Measurements from ENCODE around the gene OR5D16. TPM values are rescaled to one million over a fixed set of nuclear protein-coding genes. Genes with fewer than 3 reads are reported as not detected.

The OR5D16 gene
- total and polyA plus RNA-seq, 12 donors: not detected

DNA sequence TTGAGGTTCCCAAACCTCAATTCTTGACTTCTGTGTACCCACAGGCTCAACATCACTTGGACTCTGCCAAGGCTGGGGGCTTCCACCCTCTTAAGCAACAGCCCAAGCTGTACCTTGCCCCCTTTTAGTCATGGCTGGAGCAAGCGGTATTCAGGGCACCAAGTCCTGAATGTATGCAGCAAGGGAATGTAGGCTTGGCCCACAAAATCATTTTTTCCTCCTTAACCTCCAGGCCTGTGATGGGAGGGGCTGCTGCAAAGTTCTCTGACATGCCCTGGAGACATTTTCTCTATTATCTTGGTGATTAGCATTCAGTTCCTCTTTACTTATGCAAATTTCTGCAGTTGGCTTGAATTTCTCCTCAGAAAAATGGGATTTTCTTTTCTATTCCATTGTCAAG is 32.3 kb upstream of the OR5D16 start:
- intact Hi-C loops (cut with DNase I): no loop called here
- no peaks in the 10 kb centered on the region for H3K36me3 ChIP-seq
- TF ChIP-seq, protein P1, sequence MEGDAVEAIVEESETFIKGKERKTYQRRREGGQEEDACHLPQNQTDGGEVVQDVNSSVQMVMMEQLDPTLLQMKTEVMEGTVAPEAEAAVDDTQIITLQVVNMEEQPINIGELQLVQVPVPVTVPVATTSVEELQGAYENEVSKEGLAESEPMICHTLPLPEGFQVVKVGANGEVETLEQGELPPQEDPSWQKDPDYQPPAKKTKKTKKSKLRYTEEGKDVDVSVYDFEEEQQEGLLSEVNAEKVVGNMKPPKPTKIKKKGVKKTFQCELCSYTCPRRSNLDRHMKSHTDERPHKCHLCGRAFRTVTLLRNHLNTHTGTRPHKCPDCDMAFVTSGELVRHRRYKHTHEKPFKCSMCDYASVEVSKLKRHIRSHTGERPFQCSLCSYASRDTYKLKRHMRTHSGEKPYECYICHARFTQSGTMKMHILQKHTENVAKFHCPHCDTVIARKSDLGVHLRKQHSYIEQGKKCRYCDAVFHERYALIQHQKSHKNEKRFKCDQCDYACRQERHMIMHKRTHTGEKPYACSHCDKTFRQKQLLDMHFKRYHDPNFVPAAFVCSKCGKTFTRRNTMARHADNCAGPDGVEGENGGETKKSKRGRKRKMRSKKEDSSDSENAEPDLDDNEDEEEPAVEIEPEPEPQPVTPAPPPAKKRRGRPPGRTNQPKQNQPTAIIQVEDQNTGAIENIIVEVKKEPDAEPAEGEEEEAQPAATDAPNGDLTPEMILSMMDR (IDR thresholded peaks at IDR 0.05): no peak
- H3K9me3 ChIP-seq: peaks cover 0 to 55% (median 7%) of the 10 kb centered on the region in 11 donors
- WGBS, 2 donors: 82% methylated on average over 1 of the region's 1 CpG
- H3K27ac ChIP-seq: no peak overlapping the region
- no peaks in the 10 kb centered on the region for H3K27me3 ChIP-seq
- DNase-seq (no peak), ATAC-seq (no peak)
- H3K4me1 ChIP-seq: no peaks in the 10 kb centered on the region
- H3K4me3 ChIP-seq: no peak overlapping the region

DNA sequence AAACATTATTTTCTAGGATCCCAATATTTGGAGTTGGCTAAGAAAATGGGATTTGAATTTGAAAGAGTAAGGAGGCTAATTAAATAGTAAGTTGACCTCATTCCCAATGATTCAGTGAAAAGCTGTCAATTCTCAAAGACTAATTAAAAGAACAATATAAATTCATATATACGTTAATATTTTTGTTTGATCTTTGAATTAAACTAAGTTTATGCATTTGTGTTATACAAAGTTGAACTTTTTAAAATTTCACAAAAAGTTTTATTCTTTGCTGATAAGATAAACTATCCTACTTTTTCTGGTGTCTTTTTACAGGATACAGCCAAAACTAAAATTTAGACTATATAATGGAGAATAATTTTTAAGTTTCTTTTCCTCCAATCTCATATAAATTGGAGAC is 27.5 kb upstream of the OR5D16 start, which contains the start of gene OR5L1:
OR5L1 (plus strand) TSS at position 301 of the 400 bp plus-strand sequence. CDS start 100 bp downstream, outside the sequence.
- 81% methylated on average over 1 of the region's 1 CpG for WGBS, 2 donors
- Histone ChIP-seq H3K4me3 (no peak within 1 kb of the TSS), H3K4me1 (no peaks in the 10 kb centered on the region), H3K9me3 (peaks cover 0 to 30% (median 6%) of the 10 kb centered on the region in 11 donors), H3K27me3 (no peaks in the 10 kb centered on the region), H3K36me3 (no peaks in the 10 kb centered on the region), H3K27ac (no peak within 1 kb of the TSS)
- TF ChIP-seq, protein P1 (IDR thresholded peaks at IDR 0.05): no peak
- DNase-seq (no peak), ATAC-seq (no peak)
- intact Hi-C loops (cut with DNase I): no loop called here

DNA sequence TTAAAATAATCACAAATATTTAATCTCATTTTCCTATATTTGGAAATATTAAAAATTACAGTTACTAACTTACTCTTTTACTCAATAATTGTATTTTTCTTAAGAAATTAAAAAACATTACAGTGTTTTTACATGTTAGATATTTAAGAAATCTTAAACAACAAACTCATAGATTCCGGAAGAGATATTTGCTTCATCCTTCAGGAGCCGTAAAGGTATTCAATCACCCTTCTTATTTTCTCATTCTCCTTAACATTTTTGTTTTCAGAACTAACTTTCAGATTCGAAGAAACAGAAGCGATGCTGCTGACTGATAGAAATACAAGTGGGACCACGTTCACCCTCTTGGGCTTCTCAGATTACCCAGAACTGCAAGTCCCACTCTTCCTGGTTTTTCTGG is 19.2 kb upstream of the OR5D16 start, which contains the start of gene OR5D18:
OR5D18 (plus strand) TSS at position 301 of the 400 bp plus-strand sequence; CDS start at position 301, 0 bp downstream.
- H3K36me3 ChIP-seq: no peaks in the 10 kb centered on the region
- peaks cover 0 to 27% (median 0%) of the 10 kb centered on the region in 11 donors for H3K9me3 ChIP-seq
- DNase-seq: no peak
- no peaks in the 10 kb centered on the region for H3K4me1 ChIP-seq
- no peak for ATAC-seq
- no peak within 1 kb of the TSS for H3K27ac ChIP-seq
- intact Hi-C loops (cut with DNase I): no loop called here
- TF ChIP-seq, protein P1 (IDR thresholded peaks at IDR 0.05): no peak
- H3K4me3 ChIP-seq: no peak within 1 kb of the TSS
- WGBS, 2 donors: 81 to 84% methylated on average over 5 of the region's 5 CpGs
- no peaks in the 10 kb centered on the region for H3K27me3 ChIP-seq

DNA sequence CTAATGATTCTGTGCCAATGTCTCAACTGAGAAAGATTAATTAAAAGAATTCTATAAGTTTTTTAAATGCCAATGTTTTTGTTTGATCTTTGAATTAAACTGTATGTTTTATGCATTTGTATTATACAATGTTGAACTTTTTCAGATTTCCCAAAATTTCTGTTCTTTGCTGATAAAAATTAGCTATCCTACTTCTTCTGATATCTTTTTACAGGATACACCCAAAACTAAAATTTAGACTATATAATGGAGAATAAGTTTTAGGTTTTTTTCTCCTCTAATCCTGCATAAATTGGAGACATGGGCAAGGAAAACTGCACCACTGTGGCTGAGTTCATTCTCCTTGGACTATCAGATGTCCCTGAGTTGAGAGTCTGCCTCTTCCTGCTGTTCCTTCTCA is 11.6 kb upstream of the OR5D16 start, which contains the start of gene OR5L2:
OR5L2 (plus strand) TSS at position 301 of the 400 bp plus-strand sequence; CDS start at position 301, 0 bp downstream.
- Histone ChIP-seq H3K27ac (no peak within 1 kb of the TSS), H3K4me1 (no peaks in the 10 kb centered on the region), H3K4me3 (no peak within 1 kb of the TSS), H3K9me3 (peaks cover 0 to 10% (median 0%) of the 10 kb centered on the region in 11 donors), H3K36me3 (no peaks in the 10 kb centered on the region), H3K27me3 (no peaks in the 10 kb centered on the region)
- TF ChIP-seq, protein P1 (IDR thresholded peaks at IDR 0.05): no peak
- ATAC-seq: no peak
- DNase-seq: no peak
- intact Hi-C loops (cut with DNase I): no loop called here

All from heart right ventricle (tissue), 16 donors.